ENCODE measurements around the gene SLC22A15.
A peak's percentile ranks its signal among the peaks of the same experiment; 100 is the strongest.
"Not testable (repeated sequence)": the region's sequence is repeated elsewhere in the genome, so short reads cannot be mapped to it uniquely, and the experiment has no call there.

Gene SLC22A15

GRCh38 chr1:115976062-115976920 lies at the start of gene SLC22A15:
SLC22A15 (plus strand) TSS chr1:115976513; CDS start chr1:115976628, 115 bp downstream.
- H3K4me3 ChIP-seq = peak within 1 kb of the TSS; percentile 36 to 79 (median 71)
- peak within 1 kb of the TSS; percentile 16 to 88 (median 81) for H3K27ac ChIP-seq

- Histone ChIP-seq H3K4me3 (no peak overlapping the region), H3K27ac (peak overlapping the region in 2 of 21 experiments; percentile 55 to 59)
Measured at GRCh38 chr1:115927971-115928370, 48.3 kb upstream of the SLC22A15 start.

- H3K27ac ChIP-seq = peak overlapping the region in 6 of 21 experiments; percentile 6 to 68 (median 44)
- no peak overlapping the region for H3K4me3 ChIP-seq
Measured at GRCh38 chr1:115929881-115930280, 46.4 kb upstream of the SLC22A15 start.

GRCh38 chr1:115933625-115934024 lies 42.7 kb upstream of the SLC22A15 start:
- Histone ChIP-seq H3K27ac (no peak overlapping the region), H3K4me3 (no peak overlapping the region)

- no peak overlapping the region for H3K27ac ChIP-seq
- no peak overlapping the region for H3K4me3 ChIP-seq
Measured at GRCh38 chr1:115939455-115939854, 36.9 kb upstream of the SLC22A15 start.

GRCh38 chr1:115946116-115946515 lies 30.2 kb upstream of the SLC22A15 start:
- Histone ChIP-seq H3K27ac (no peak overlapping the region), H3K4me3 (no peak overlapping the region)

- H3K27ac ChIP-seq = no peak overlapping the region
- H3K4me3 ChIP-seq = no peak overlapping the region
Measured at GRCh38 chr1:115949156-115949555, 27.2 kb upstream of the SLC22A15 start.

- no peak overlapping the region for H3K4me3 ChIP-seq
- H3K27ac ChIP-seq = no peak overlapping the region
Measured at GRCh38 chr1:115951560-115951959, 24.8 kb upstream of the SLC22A15 start.

GRCh38 chr1:115952547-115952946 lies 23.8 kb upstream of the SLC22A15 start:
- Histone ChIP-seq H3K27ac (no peak overlapping the region), H3K4me3 (no peak overlapping the region)

- H3K27ac ChIP-seq = no peak overlapping the region
Measured at GRCh38 chr1:115953180-115953579, 23.1 kb upstream of the SLC22A15 start.

GRCh38 chr1:115954684-115955083 lies 21.6 kb upstream of the SLC22A15 start:
- no peak overlapping the region for H3K4me3 ChIP-seq
- no peak overlapping the region for H3K27ac ChIP-seq

More at GRCh38 chr1:115953180-115953579, 23.1 kb upstream of the SLC22A15 start:
- H3K4me3 ChIP-seq = no peak overlapping the region

- Histone ChIP-seq H3K4me3 (no peak overlapping the region), H3K27ac (no peak overlapping the region)
Measured at GRCh38 chr1:115955228-115955627, 21.1 kb upstream of the SLC22A15 start.

GRCh38 chr1:115958866-115959265 lies 17.4 kb upstream of the SLC22A15 start:
- Histone ChIP-seq H3K27ac (no peak overlapping the region), H3K4me3 (no peak overlapping the region)

GRCh38 chr1:115969509-115969908 lies 6.8 kb upstream of the SLC22A15 start:
- H3K4me3 ChIP-seq = no peak overlapping the region

GRCh38 chr1:115971778-115972177 lies 4.5 kb upstream of the SLC22A15 start:
- H3K4me3 ChIP-seq, H3K27ac ChIP-seq: not testable (repeated sequence)

More at GRCh38 chr1:115969509-115969908, 6.8 kb upstream of the SLC22A15 start:
- no peak overlapping the region for H3K27ac ChIP-seq

- Histone ChIP-seq H3K27ac (no peak overlapping the region), H3K4me3 (no peak overlapping the region)
Measured at GRCh38 chr1:115973154-115973553, 3.2 kb upstream of the SLC22A15 start.

- H3K27ac ChIP-seq = peak overlapping the region in 19 of 21 experiments; percentile 42 to 88 (median 81)
- H3K4me3 ChIP-seq = peak overlapping the region; percentile 36 to 79 (median 71)
Measured at GRCh38 chr1:115975569-115976061, 698 bp upstream of the SLC22A15 start.

GRCh38 chr1:115976921-115977498 lies 697 bp downstream of the SLC22A15 start:
- Histone ChIP-seq H3K4me3 (peak overlapping the region; percentile 36 to 79 (median 71)), H3K27ac (peak overlapping the region; percentile 16 to 88 (median 81))

- H3K4me3 ChIP-seq = peak overlapping the region in 5 of 7 experiments; percentile 53 to 79 (median 73)
- H3K27ac ChIP-seq = peak overlapping the region in 13 of 21 experiments; percentile 5 to 88 (median 80)
Measured at GRCh38 chr1:115977499-115978258, 1.4 kb downstream of the SLC22A15 start.
